Transverse colon (tissue), 4 donors: ENCODE results near the gene FNDC1. TPM values are rescaled to one million over a fixed set of nuclear protein-coding genes. Genes with fewer than 3 reads are reported as not detected.
A peak's percentile ranks its signal among the peaks of the same experiment; 100 is the strongest.

ENCODE experiments used
- DNase-seq: peaks from one replicate; pipeline ENCODE4 v3.0.0-alpha.2; 2019
- H3K27ac ChIP-seq, 4 donors: fragments of 200-600 bp; sonication (generic); 2 replicates each; pipeline ENCODE4 v1.5.1; 2016 to 2018; ENCODE audit warnings: inconsistent platforms in 4 of 4
- H3K27me3 ChIP-seq: fragments of 200-600 bp; sonication (generic); 2 replicates; pipeline ENCODE4 v1.5.1; 2017; ENCODE audit warnings: inconsistent platforms
- H3K36me3 ChIP-seq, 4 donors: fragments of 200-600 bp; sonication (generic); 2 replicates each; pipeline ENCODE4 v1.5.1; 2017 to 2019; ENCODE audit warnings: inconsistent platforms in 4 of 4
- H3K4me1 ChIP-seq, 4 donors: fragments of 200-600 bp; sonication (generic); 2 replicates each; pipeline ENCODE4 v1.5.1; 2017 to 2020; ENCODE audit warnings: inconsistent platforms in 4 of 4
- H3K4me3 ChIP-seq, 4 donors: fragments of 200-600 bp; sonication (generic); 1 replicate in 1 of 4; 2 replicates in 3 of 4; pipeline versions ENCODE4 v1.5.1 to v1.6.1; 2017 to 2019; ENCODE audit warnings: inconsistent platforms in 4 of 4
- H3K9me3 ChIP-seq, 2 donors: fragments of 200-600 bp; sonication (generic); 2 replicates each; pipeline ENCODE4 v1.5.1; 2017 to 2019; ENCODE audit warnings: inconsistent platforms in 2 of 2
- CTCF ChIP-seq, 5 experiments: fragments of 200-600 bp in 3 of 5; fragments of 450-650 bp in 2 of 5; sonication (generic) in 3 of 5; IDR thresholded peaks; 1 replicate in 2 of 5; 2 replicates in 3 of 5; pipeline ENCODE4 v1.5.1; 2016 to 2017; ENCODE audit warnings: antibody characterized with exemption in 5 of 5, inconsistent platforms in 3 of 5, mild to moderate bottlenecking in 2 of 5, moderate library complexity in 1 of 5
- EP300 ChIP-seq: sonication (generic); formaldehyde crosslinking; IDR thresholded peaks from one replicate; pipeline ENCODE4 v1.6.1; 2017; ENCODE audit warnings: antibody characterized with exemption, low read depth
- POLR2A ChIP-seq: fragments of 450-650 bp; IDR thresholded peaks from one replicate; pipeline ENCODE4 v1.6.1; 2016; ENCODE audit warnings: antibody characterized with exemption, mild to moderate bottlenecking, moderate library complexity
- POLR2AphosphoS5 ChIP-seq, 3 donors: sonication (generic); formaldehyde crosslinking; IDR thresholded peaks; one replicate each; pipeline ENCODE4 v1.6.1; 2016; ENCODE audit warnings: antibody characterized with exemption in 3 of 3
- WGBS, 2 donors: methylation state at CpG; one replicate each; pipeline ENCODE4 v1.1.5; 2018; ENCODE audit warnings: low coverage in 1 of 2; 5-methylcytosine and 5-hydroxymethylcytosine counted together
- in situ Hi-C, 4 donors: fragments of 200-750 bp; cut with MboI; loops; one replicate each; pipeline versions ENCODE4 v1.15.0 to v1.15.1; 2017; ENCODE audit warnings: low sequenced_read_pairs in 3 of 4, low pct_ligation_motif_present in 1 of 4, low pct_unique_long_range_greater_than_20kb in 1 of 4
- intact Hi-C: fragments of 100-400 bp; cut with DNase I; formaldehyde crosslinking; loops from one replicate; pipeline ENCODE4 v1.15.1; 2023; ENCODE audit warnings: low total_unique reads
- total RNA-seq, 4 donors: library from RNA; depleted of rRNA; stranded (reverse); fragments of >200 nt; gene quantifications; one replicate each; pipeline ENCODE4 v1.1.0, GENCODE V29; 2016

Gene FNDC1
- total RNA-seq, 4 donors from 2014 or later, result 0.64 to 14.2 (median 2.4) TPM

- intact Hi-C loops, result no loop called here
- in situ Hi-C loops, result no loop called here
Measured at GRCh38 chr6:159252955-159253508, 83.8 kb downstream of the FNDC1 start.

GRCh38 chr6:159254186-159254585 lies 85.0 kb downstream of the FNDC1 start:
- Histone ChIP-seq H3K4me1 (peaks cover 0 to 4% (median 1%) of the 10 kb centered on the region in 4 donors), H3K4me3 (no peak overlapping the region), H3K27ac (no peak overlapping the region), H3K36me3 (no peaks in the 10 kb centered on the region), H3K9me3 (no peaks in the 10 kb centered on the region), H3K27me3 (no peaks in the 10 kb centered on the region)
- TF ChIP-seq POLR2AphosphoS5 (IDR thresholded peaks at IDR 0.05) (no peak), EP300 (no peak), CTCF (IDR thresholded peaks at IDR 0.05) (no peak), POLR2A (no peak)
- DNase-seq, result no peak
- intact Hi-C loops, result no loop called here
- in situ Hi-C loops, result no loop called here
- 43 to 67% methylated on average over 1 to 2 of the region's 2 CpGs for WGBS, 2 donors

More at GRCh38 chr6:159252955-159253508, 83.8 kb downstream of the FNDC1 start:
- no peak overlapping the region for H3K4me3 ChIP-seq
- no peak for DNase-seq
- peaks cover 0 to 4% (median 1%) of the 10 kb centered on the region in 4 donors for H3K4me1 ChIP-seq
- no peak overlapping the region for H3K27ac ChIP-seq
- H3K36me3 ChIP-seq, result no peaks in the 10 kb centered on the region
- TF ChIP-seq POLR2AphosphoS5 (IDR thresholded peaks at IDR 0.05), result no peak
- peak; percentile 37 to 56 (median 47) for TF ChIP-seq CTCF (IDR thresholded peaks at IDR 0.05)
- no peak for TF ChIP-seq EP300
- no peak for TF ChIP-seq POLR2A
- no peaks in the 10 kb centered on the region for H3K27me3 ChIP-seq
- H3K9me3 ChIP-seq, result no peaks in the 10 kb centered on the region
- 4 to 50% methylated on average over 3 to 10 of the region's 10 CpGs for WGBS, 2 donors

- Histone ChIP-seq H3K27ac (no peak overlapping the region), H3K9me3 (no peaks in the 10 kb centered on the region), H3K27me3 (no peaks in the 10 kb centered on the region), H3K4me1 (peaks cover 0 to 3% (median 0%) of the 10 kb centered on the region in 4 donors), H3K36me3 (no peaks in the 10 kb centered on the region), H3K4me3 (no peak overlapping the region)
- TF ChIP-seq POLR2A (no peak), POLR2AphosphoS5 (IDR thresholded peaks at IDR 0.05) (no peak), EP300 (no peak), CTCF (IDR thresholded peaks at IDR 0.05) (no peak)
- intact Hi-C loops (no loop called here), in situ Hi-C loops (no loop called here)
- 54 to 67% methylated on average over 4 of the region's 4 CpGs for WGBS, 2 donors
- DNase-seq, result no peak
Measured at GRCh38 chr6:159255434-159255951, 86.3 kb downstream of the FNDC1 start.

- no peak for DNase-seq
- Histone ChIP-seq H3K36me3 (no peaks in the 10 kb centered on the region), H3K9me3 (no peaks in the 10 kb centered on the region), H3K4me1 (peaks cover 0 to 3% (median 0%) of the 10 kb centered on the region in 4 donors), H3K4me3 (no peak overlapping the region), H3K27me3 (no peaks in the 10 kb centered on the region), H3K27ac (no peak overlapping the region)
- intact Hi-C loops (no loop called here), in situ Hi-C loops (no loop called here)
- 94 to 100% methylated on average over 2 to 5 of the region's 5 CpGs for WGBS, 2 donors
- TF ChIP-seq CTCF (IDR thresholded peaks at IDR 0.05) (no peak), POLR2AphosphoS5 (IDR thresholded peaks at IDR 0.05) (no peak), POLR2A (no peak), EP300 (no peak)
Measured at GRCh38 chr6:159256128-159256527, 86.9 kb downstream of the FNDC1 start.
